Vagina (tissue), 2 donors: ENCODE data around the gene BTBD17.

Experiments
- POLR2A ChIP-seq, 2 donors: fragments of 450-650 bp; IDR thresholded peaks; one replicate each; pipeline ENCODE4 v1.6.1; 2017; ENCODE audit warnings: antibody characterized with exemption in 2 of 2, mild to moderate bottlenecking in 2 of 2, moderate library complexity in 2 of 2
- POLR2AphosphoS5 ChIP-seq, 2 donors: sonication (generic); formaldehyde crosslinking; IDR thresholded peaks; one replicate each; pipeline ENCODE4 v1.9.0; 2017; ENCODE audit warnings: antibody characterized with exemption in 2 of 2, mild to moderate bottlenecking in 2 of 2, low read depth in 1 of 2; ENCODE audit not compliant: insufficient read depth in 1 of 2
- TF ChIP-seq, protein P1 (sequence below), 3 experiments: fragments of 450-650 bp in 2 of 3; fragments of 200-600 bp in 1 of 3; sonication (generic) in 1 of 3; IDR thresholded peaks; one replicate each; pipeline ENCODE4 v1.5.1; 2017 to 2019; ENCODE audit warnings: antibody characterized with exemption in 3 of 3, mild to moderate bottlenecking in 2 of 3, moderate library complexity in 2 of 3

DNA sequence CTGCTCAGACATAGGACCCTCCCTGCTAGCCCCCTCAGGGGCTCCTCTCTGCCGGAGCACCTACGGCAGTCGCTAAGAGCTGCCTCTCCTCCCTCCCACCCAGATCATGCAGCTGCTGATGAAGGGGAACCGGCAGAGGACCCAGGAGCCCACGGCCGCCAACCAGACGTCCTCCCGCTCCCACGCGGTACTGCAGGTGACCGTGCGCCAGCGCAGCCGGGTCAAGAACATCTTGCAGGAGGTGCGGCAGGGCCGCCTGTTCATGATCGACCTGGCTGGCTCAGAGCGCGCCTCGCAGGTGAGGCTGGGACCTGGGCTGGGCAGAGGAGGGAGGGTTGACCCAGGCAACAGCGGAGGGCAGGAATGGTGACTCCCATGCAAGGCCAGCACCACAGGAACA is 17.0 kb downstream of the BTBD17 start:
- TF ChIP-seq, protein P1, sequence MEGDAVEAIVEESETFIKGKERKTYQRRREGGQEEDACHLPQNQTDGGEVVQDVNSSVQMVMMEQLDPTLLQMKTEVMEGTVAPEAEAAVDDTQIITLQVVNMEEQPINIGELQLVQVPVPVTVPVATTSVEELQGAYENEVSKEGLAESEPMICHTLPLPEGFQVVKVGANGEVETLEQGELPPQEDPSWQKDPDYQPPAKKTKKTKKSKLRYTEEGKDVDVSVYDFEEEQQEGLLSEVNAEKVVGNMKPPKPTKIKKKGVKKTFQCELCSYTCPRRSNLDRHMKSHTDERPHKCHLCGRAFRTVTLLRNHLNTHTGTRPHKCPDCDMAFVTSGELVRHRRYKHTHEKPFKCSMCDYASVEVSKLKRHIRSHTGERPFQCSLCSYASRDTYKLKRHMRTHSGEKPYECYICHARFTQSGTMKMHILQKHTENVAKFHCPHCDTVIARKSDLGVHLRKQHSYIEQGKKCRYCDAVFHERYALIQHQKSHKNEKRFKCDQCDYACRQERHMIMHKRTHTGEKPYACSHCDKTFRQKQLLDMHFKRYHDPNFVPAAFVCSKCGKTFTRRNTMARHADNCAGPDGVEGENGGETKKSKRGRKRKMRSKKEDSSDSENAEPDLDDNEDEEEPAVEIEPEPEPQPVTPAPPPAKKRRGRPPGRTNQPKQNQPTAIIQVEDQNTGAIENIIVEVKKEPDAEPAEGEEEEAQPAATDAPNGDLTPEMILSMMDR (IDR thresholded peaks at IDR 0.05) = no peak
- TF ChIP-seq POLR2A (IDR thresholded peaks at IDR 0.05) (no peak), POLR2AphosphoS5 (IDR thresholded peaks at IDR 0.05; ENCODE audit: insufficient read depth in 1 of 2, low read depth in 1 of 2) (no peak)
